ENCODE measurements around the gene PLXNA1.

The PLXNA1 gene

GRCh38 chr3:126939733-126940132 lies 43.2 kb upstream of the PLXNA1 start:
- no peak overlapping the region for H2AFZ ChIP-seq (ENCODE audit: low read length)
- TF ChIP-seq EZH2phosphoT487 (IDR thresholded peaks at IDR 0.05; ENCODE audit: borderline replicate concordance) (no peak), CTCF (conservative IDR thresholded peaks at IDR 0.05; ENCODE audit: low read length) (no peak)
- no peaks in the 10 kb centered on the region for H3K9me2 ChIP-seq (replicated peaks; ENCODE audit: low read depth, low read length)
- no peaks in the 10 kb centered on the region for H4K20me1 ChIP-seq (ENCODE audit: insufficient read depth, low read length, poor library complexity, severe bottlenecking)
- no peaks in the 10 kb centered on the region; the same call in 1 of the 2 replicates for H3K36me3 ChIP-seq (ENCODE audit: insufficient read depth, low read length)
- H3K9me3 ChIP-seq (ENCODE audit: insufficient read depth, low read depth, low read length) = no peaks in the 10 kb centered on the region
- no peaks in the 10 kb centered on the region for H3K79me2 ChIP-seq (ENCODE audit: insufficient read depth, low read length)
- no peaks in the 10 kb centered on the region for H3K27me3 ChIP-seq (ENCODE audit: insufficient read depth, low read length, poor library complexity, severe bottlenecking)
- H3K4me1 ChIP-seq (ENCODE audit: insufficient read depth, low read length, poor library complexity, severe bottlenecking) = no peaks in the 10 kb centered on the region
- H3K4me3 ChIP-seq (ENCODE audit: low read length, poor library complexity, severe bottlenecking) = no peak overlapping the region
- H3K4me2 ChIP-seq (ENCODE audit: low read depth, low read length, poor library complexity, severe bottlenecking) = no peak overlapping the region
- H3F3A ChIP-seq (ENCODE audit: low read depth) = no peaks in the 10 kb centered on the region
- no peak overlapping the region for H3K9ac ChIP-seq (ENCODE audit: low read depth, low read length, poor library complexity, severe bottlenecking)

- H3K4me2 ChIP-seq (ENCODE audit: low read depth, low read length, poor library complexity, severe bottlenecking) = no peak overlapping the region
- TF ChIP-seq EZH2phosphoT487 (IDR thresholded peaks at IDR 0.05; ENCODE audit: borderline replicate concordance) = no peak
- TF ChIP-seq CTCF (conservative IDR thresholded peaks at IDR 0.05; ENCODE audit: low read length) = no peak
- no peaks in the 10 kb centered on the region; the same call in 1 of the 2 replicates for H3K36me3 ChIP-seq (ENCODE audit: insufficient read depth, low read length)
- H2AFZ ChIP-seq (ENCODE audit: low read length) = no peak overlapping the region
- no peaks in the 10 kb centered on the region for H3K9me2 ChIP-seq (replicated peaks; ENCODE audit: low read depth, low read length)
- H3K79me2 ChIP-seq (ENCODE audit: insufficient read depth, low read length) = no peaks in the 10 kb centered on the region
- H3K9ac ChIP-seq (ENCODE audit: low read depth, low read length, poor library complexity, severe bottlenecking) = no peak overlapping the region
- H3K9me3 ChIP-seq (ENCODE audit: insufficient read depth, low read depth, low read length) = no peaks in the 10 kb centered on the region
- no peaks in the 10 kb centered on the region for H3K27me3 ChIP-seq (ENCODE audit: insufficient read depth, low read length, poor library complexity, severe bottlenecking)
- H3F3A ChIP-seq (ENCODE audit: low read depth) = no peaks in the 10 kb centered on the region
- no peaks in the 10 kb centered on the region for H4K20me1 ChIP-seq (ENCODE audit: insufficient read depth, low read length, poor library complexity, severe bottlenecking)
- H3K4me1 ChIP-seq (ENCODE audit: insufficient read depth, low read length, poor library complexity, severe bottlenecking) = no peaks in the 10 kb centered on the region
- H3K4me3 ChIP-seq (ENCODE audit: low read length, poor library complexity, severe bottlenecking) = no peak overlapping the region
Measured at GRCh38 chr3:126941721-126942270, 41.1 kb upstream of the PLXNA1 start.

GRCh38 chr3:126944089-126944965 lies 38.6 kb upstream of the PLXNA1 start:
- H3K36me3 ChIP-seq (ENCODE audit: insufficient read depth, low read length) = no peaks in the 10 kb centered on the region; the same call in 1 of the 2 replicates
- no peaks in the 10 kb centered on the region for H3K9me2 ChIP-seq (replicated peaks; ENCODE audit: low read depth, low read length)
- H3K4me3 ChIP-seq (ENCODE audit: low read length, poor library complexity, severe bottlenecking) = no peak overlapping the region
- no peak for TF ChIP-seq CTCF (conservative IDR thresholded peaks at IDR 0.05; ENCODE audit: low read length)
- TF ChIP-seq EZH2phosphoT487 (IDR thresholded peaks at IDR 0.05; ENCODE audit: borderline replicate concordance) = no peak
- no peak overlapping the region for H2AFZ ChIP-seq (ENCODE audit: low read length)
- no peak overlapping the region for H3K4me2 ChIP-seq (ENCODE audit: low read depth, low read length, poor library complexity, severe bottlenecking)
- no peaks in the 10 kb centered on the region for H3K9me3 ChIP-seq (ENCODE audit: insufficient read depth, low read depth, low read length)
- no peak overlapping the region for H3K9ac ChIP-seq (ENCODE audit: low read depth, low read length, poor library complexity, severe bottlenecking)
- no peaks in the 10 kb centered on the region for H3K79me2 ChIP-seq (ENCODE audit: insufficient read depth, low read length)
- H3K4me1 ChIP-seq (ENCODE audit: insufficient read depth, low read length, poor library complexity, severe bottlenecking) = no peaks in the 10 kb centered on the region
- no peaks in the 10 kb centered on the region for H3F3A ChIP-seq (ENCODE audit: low read depth)
- H4K20me1 ChIP-seq (ENCODE audit: insufficient read depth, low read length, poor library complexity, severe bottlenecking) = no peaks in the 10 kb centered on the region
- H3K27me3 ChIP-seq (ENCODE audit: insufficient read depth, low read length, poor library complexity, severe bottlenecking) = no peaks in the 10 kb centered on the region

Data from Loucy (cell line).